A549 (cell line): ENCODE data around the gene OGFRL1.

Source experiments
- CHD2 ChIP-seq: fragments of 150-350 bp; IDR thresholded peaks from 2 replicates; pipeline ENCODE4 v1.6.1; 2014; ENCODE audit warnings: low read length; ENCODE audit not compliant: partially characterized antibody
- CTCF ChIP-seq: fragments of >200 bp; sonication (Bioruptor Twin); formaldehyde crosslinking; IDR thresholded peaks from 3 replicates; pipeline ENCODE4 v1.5.1; 2016
- EHF ChIP-seq: fragments of 250-450 bp; sonication (Bioruptor Pico); IDR thresholded peaks from 2 replicates; pipeline ENCODE4 v1.5.0; 2020; ENCODE audit warnings: mild to moderate bottlenecking
- EP300 ChIP-seq, 2 experiments: fragments of >200 bp; sonication (Bioruptor Twin); formaldehyde crosslinking; IDR thresholded peaks; 2 replicates in 1 of 2; 3 replicates in 1 of 2; pipeline ENCODE4 v1.6.1; 2016 to 2017
- HOXA7 ChIP-seq: fragments of 250-450 bp; sonication (Bioruptor Pico); IDR thresholded peaks from 2 replicates; pipeline ENCODE4 v1.5.0; 2020; ENCODE audit warnings: mild to moderate bottlenecking, moderate library complexity
- JUNB ChIP-seq: fragments of >200 bp; sonication (Bioruptor Twin); formaldehyde crosslinking; IDR thresholded peaks from 2 replicates; pipeline ENCODE4 v1.6.1; 2016
- KDM1A ChIP-seq: fragments of 200-600 bp; sonication (generic); IDR thresholded peaks from 2 replicates; pipeline ENCODE4 v1.6.1; 2016; ENCODE audit warnings: low read depth, mild to moderate bottlenecking
- KDM5A ChIP-seq: fragments of 200-600 bp; sonication (generic); IDR thresholded peaks from 2 replicates; pipeline ENCODE4 v1.6.1; 2016; ENCODE audit warnings: antibody characterized with exemption, mild to moderate bottlenecking
- POLR2A ChIP-seq: IDR thresholded peaks from 2 replicates; pipeline ENCODE4 v1.6.1; 2012; ENCODE audit warnings: mild to moderate bottlenecking, low read length
- RFX5 ChIP-seq: fragments of 450-650 bp; IDR thresholded peaks from 2 replicates; pipeline ENCODE4 v1.7.1; 2014; ENCODE audit warnings: antibody characterized with exemption, mild to moderate bottlenecking, moderate library complexity
- SREBF2 ChIP-seq: fragments of 450-650 bp; IDR thresholded peaks from 2 replicates; pipeline ENCODE4 v1.6.1; 2014; ENCODE audit warnings: mild to moderate bottlenecking, moderate library complexity
- TF ChIP-seq, protein P1 (sequence below): IDR thresholded peaks from 2 replicates; pipeline ENCODE4 v1.6.1; 2012
- TF ChIP-seq, protein P2 (sequence below): fragments of 200-600 bp; sonication (generic); IDR thresholded peaks from 2 replicates; pipeline ENCODE4 v1.6.1; 2016; ENCODE audit warnings: antibody characterized with exemption, mild to moderate bottlenecking, moderate library complexity

- TF ChIP-seq, protein P1, sequence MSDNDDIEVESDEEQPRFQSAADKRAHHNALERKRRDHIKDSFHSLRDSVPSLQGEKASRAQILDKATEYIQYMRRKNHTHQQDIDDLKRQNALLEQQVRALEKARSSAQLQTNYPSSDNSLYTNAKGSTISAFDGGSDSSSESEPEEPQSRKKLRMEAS: no peak
- no peak for TF ChIP-seq KDM5A
- TF ChIP-seq CTCF: no peak
- TF ChIP-seq POLR2A: no peak
- no peak for TF ChIP-seq KDM1A
- no peak for TF ChIP-seq CHD2
- TF ChIP-seq HOXA7 (CRISPR knock-in tag): no peak
- no peak for TF ChIP-seq JUNB
- TF ChIP-seq, protein P2, sequence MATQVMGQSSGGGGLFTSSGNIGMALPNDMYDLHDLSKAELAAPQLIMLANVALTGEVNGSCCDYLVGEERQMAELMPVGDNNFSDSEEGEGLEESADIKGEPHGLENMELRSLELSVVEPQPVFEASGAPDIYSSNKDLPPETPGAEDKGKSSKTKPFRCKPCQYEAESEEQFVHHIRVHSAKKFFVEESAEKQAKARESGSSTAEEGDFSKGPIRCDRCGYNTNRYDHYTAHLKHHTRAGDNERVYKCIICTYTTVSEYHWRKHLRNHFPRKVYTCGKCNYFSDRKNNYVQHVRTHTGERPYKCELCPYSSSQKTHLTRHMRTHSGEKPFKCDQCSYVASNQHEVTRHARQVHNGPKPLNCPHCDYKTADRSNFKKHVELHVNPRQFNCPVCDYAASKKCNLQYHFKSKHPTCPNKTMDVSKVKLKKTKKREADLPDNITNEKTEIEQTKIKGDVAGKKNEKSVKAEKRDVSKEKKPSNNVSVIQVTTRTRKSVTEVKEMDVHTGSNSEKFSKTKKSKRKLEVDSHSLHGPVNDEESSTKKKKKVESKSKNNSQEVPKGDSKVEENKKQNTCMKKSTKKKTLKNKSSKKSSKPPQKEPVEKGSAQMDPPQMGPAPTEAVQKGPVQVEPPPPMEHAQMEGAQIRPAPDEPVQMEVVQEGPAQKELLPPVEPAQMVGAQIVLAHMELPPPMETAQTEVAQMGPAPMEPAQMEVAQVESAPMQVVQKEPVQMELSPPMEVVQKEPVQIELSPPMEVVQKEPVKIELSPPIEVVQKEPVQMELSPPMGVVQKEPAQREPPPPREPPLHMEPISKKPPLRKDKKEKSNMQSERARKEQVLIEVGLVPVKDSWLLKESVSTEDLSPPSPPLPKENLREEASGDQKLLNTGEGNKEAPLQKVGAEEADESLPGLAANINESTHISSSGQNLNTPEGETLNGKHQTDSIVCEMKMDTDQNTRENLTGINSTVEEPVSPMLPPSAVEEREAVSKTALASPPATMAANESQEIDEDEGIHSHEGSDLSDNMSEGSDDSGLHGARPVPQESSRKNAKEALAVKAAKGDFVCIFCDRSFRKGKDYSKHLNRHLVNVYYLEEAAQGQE: no peak
- TF ChIP-seq RFX5: no peak
- no peak for TF ChIP-seq SREBF2
- no peak for TF ChIP-seq EHF
- no peak for TF ChIP-seq EP300 (IDR thresholded peaks at IDR 0.05)
Observed at GRCh38 chr6:71317441-71317840, 28.8 kb downstream of the OGFRL1 start.
